GM21423 (cell line): ENCODE data around the gene ENPEP.
"Not testable (repeated sequence)": the region's sequence is repeated elsewhere in the genome, so short reads cannot be mapped to it uniquely, and the experiment has no call there.

Experiments used
- ATAC-seq: cut with Tn5 transposase; IDR thresholded peaks from one replicate; pipeline ENCODE4 v1.9.1; 2021; ENCODE audit warnings: mild to moderate bottlenecking, moderate library complexity; ENCODE audit not compliant: unreplicated experiment

Gene ENPEP

GRCh38 chr4:110516106-110516922 is 40.4 kb downstream of the ENPEP start:
- peak; percentile 94 for ATAC-seq

DNA sequence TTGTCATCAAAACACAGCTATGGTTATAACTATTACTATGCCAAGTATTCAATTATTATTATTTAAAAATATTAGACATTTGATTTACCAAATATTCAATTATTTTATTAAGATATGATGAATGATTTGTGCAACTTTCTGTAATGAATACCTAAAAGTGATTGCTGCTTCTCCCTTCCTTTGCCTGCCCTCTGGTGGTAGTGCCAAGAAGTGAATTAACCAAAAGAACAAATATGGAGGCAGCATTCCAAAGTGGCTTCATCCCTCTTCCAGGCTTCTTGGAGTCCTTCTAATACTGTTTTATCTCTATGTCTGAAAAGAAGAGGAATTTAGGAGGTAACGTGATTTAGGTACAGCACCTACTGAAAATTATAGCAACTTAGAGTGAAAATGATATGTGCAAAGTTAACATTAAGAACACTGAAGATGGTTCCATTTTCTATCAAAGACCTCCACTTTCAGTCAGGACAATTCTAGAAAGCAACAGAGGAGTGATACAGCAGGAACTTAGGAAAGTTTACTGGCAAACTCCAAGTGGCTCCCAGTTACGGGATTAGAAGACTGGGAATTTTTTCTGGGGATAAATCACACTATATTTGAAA is 43.0 kb downstream of the ENPEP start:
- no peak for ATAC-seq

DNA sequence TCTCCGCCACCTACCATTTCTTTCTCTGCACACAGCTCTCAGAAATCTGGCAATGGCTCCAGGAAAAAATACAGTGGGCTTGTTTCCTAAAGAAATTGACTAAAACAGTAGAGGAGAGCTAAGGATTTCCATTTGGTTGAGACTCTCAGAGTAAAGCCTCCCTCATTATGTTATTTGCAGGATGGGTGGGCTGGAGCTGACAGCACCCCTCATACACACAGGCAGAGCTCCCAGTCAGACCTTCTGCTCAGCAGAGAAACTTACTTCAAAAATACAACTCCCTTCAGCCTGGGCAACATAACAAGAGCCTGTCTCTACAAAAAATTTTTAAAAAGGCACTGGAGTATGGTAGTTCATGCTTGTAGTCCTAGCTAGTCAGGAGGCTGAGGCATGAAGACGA is 44.9 kb downstream of the ENPEP start:
- no peak for ATAC-seq

DNA sequence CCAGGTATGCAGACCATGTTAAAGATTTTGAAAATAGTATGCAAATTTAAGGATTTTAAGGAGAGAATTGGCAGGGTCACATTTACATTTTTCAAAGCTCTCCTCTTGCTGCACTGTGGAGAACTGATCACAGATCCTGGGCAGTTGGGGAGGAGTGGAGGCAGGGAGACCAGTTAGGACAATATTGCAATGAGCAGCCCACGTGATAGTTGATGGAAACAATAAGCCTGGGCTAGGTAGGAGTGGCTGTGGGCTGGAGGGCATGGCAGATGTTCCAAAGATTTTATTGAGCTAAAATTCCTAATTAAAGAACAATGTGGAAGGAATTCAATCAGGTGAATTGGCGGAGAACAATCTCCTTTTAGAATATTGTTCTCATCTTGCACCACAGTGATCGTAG is 50.6 kb downstream of the ENPEP start:
- no peak for ATAC-seq

GRCh38 chr4:110527156-110527555 is 51.2 kb downstream of the ENPEP start:
- no peak for ATAC-seq

DNA sequence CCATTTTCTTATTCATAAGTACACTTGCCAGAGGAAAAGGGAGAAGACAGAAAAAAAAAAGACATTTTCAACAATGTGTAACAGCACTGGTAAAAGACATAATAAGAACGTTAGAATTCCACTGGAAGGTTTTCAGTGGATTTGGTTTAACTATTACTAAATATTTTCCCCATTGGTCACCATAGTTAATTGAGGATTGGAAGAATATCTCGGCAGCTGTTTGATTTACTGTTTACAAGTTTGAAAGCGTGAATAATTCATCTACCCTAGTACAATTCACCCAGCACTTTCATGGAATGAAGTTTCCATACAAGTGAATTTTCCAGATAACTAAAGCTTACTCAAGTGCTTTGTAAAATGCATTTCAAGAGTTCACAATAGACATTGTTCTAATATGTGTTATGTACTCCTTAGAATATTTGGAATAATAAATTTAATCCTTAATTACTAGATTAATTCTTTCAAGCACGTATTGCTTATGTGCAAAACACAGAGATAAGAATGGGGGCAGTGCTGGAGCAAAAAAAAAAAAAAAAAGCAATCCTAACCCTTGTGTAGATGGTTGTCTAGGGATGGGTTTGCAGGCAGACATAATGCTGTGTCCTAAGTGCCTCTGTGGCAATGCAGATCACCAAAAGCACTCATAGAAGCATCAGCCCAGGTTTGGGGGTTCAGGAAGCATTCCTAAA is 57.1 kb downstream of the ENPEP start:
- no peak for ATAC-seq

- no peak for ATAC-seq
Measured at GRCh38 chr4:110533590-110533910, 57.6 kb downstream of the ENPEP start.

- no peak for ATAC-seq
Measured at GRCh38 chr4:110533940-110534339, 58.0 kb downstream of the ENPEP start.

DNA sequence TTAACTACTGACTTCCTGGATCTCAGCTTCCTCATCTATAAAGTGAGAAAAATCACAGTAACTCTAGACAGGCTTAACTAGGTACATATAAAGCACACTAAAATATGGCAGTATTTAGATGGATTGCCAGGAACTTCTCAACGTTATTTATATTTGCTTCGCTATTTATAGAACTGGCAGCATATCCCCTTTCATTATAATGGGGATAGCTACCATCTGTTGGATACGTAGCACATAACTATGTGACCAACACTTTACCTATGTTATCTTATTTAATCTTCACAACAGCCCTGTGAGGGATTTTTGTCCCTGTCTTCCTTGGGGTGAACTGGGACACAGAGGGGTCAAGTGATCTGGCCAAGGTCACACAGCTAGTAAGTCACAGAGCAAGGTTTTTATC is 64.6 kb downstream of the ENPEP start:
- no peak for ATAC-seq

- ATAC-seq: no peak
Measured at GRCh38 chr4:110540982-110541451, 65.1 kb downstream of the ENPEP start.

DNA sequence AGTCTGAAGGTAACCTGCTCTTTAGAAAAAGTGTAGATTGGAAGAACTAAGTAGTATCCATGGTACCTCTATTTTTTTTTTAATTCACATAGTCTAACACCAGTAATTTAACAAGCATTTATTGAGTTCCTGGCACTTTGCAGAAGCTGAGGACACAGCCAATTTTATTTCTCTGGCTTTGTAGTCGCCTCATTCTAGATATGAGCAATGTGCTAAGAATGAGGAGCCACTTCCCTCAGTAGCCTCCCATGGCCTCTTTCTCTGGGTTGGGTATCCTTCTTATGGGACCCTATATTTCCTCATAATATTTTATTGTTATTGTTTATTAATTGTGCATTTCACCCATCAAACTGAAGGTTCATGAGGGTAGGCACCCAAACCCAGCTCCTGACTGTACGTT is 67.6 kb downstream of the ENPEP start:
- no peak for ATAC-seq

DNA sequence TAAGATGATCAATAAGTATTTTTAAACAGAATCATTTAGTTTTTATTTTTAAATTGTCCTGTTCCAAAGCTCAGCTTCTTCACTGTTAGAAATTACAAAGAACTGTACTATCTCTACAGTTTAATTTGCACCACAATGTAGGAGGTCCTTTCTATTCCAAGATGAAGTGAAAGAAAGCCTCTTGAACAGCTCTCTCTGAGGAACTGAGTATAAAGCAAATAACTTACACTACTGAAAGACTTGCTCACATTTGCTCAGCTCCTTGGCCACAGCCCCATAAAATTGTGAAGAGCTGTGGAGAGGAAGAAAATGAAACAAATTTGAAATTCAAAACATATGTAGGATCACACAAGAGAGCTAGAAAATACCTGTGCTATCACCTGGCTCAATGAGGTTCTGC is 68.6 kb downstream of the ENPEP start:
- ATAC-seq: no peak

- no peak for ATAC-seq
Measured at GRCh38 chr4:110550260-110550659, 74.3 kb downstream of the ENPEP start.

DNA sequence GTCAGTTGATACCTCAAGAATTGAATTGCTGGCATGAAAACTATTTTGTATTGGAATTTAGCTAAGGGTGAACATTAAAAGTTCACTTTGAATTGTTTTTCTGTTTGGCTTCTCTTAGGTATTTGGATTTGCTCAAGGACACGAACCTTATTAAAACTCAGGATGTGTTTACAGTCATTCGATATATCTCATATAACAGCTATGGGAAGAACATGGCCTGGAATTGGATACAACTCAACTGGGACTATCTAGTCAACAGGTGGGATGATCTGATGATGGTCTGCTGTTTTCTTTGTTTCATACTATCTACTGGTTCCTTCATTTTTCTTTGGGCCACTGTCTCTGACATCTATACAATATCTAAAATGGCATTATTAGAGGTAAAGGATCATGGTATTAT is 77.2 kb downstream of the ENPEP start:
- no peak for ATAC-seq

DNA sequence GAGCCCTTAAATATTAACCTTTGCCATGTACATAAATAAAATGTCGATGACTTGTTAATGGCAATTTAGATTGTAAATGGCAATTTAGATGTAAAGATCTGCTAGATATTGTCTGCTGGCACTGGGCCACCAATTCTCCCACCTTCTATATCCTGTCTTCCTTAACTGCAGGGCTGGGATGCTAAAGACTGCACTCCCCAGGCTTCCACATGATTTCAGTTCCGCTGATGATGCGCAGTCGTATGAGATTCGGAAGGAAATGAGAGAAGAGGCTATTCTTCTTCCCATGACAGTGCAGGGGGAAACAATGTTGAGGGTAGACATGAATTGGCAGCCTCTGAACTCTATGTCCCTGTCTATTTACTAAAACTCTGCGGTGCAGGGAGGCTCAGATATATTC is 91.3 kb downstream of the ENPEP start:
- ATAC-seq: no peak

DNA sequence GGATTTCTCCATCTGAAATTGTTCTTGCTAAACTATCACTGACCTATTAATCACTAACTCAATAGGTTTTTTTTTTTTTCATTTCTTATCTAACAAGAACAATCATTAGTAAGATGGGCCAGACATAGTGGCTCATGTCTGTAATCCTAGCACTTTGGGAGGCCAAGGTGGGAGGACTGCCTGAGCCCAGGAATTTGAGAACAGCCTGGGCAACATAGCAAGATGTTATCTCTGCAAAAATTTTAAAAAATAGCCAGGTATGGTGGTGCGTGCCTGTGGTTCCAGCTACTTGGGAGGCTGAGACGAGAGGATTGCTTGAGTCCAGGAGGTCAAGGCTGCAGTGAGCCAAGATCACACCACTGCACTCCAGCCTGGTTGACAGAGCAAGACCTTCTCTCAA is 100.7 kb downstream of the ENPEP start:
- ATAC-seq: not testable (repeated sequence)

- ATAC-seq: no peak
Measured at GRCh38 chr4:110586131-110586850, 110.3 kb downstream of the ENPEP start.

DNA sequence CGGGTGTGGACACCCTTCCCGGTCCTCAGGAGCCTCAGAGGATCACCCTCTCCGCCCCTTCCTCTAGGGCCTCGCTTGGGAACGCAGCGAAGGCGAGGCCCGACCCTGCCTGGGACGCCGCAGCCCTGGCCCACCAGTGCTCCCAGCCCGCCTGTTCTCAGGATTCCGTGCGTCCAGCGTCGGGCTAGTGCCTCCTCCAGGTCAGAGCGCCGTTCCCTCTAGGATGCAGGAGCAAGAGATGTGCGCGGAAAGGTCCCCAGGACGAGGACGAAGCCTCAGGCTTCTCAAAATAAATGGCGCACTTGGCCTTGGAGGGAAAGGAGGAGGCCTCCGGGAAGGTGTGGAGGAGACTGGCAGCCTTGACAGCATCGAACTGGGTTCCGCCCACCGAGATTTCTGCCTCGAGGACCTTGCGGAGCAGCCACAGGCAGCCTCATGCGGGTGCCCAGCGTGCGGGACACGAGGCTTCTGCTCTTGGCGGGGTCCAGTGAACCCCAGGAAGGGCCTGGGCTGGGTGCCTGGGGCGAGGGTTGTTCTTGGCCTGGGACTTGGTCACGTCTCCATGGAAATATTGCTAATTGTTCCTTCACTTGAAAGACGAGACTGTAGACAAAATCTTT is 111.8 kb downstream of the ENPEP start:
- no peak for ATAC-seq

GRCh38 chr4:110589297-110589696 is 113.3 kb downstream of the ENPEP start:
- no peak for ATAC-seq

GRCh38 chr4:110595583-110595982 is 119.6 kb downstream of the ENPEP start:
- ATAC-seq: no peak

GRCh38 chr4:110596431-110596830 is 120.5 kb downstream of the ENPEP start:
- no peak for ATAC-seq
